ENCODE results near the gene BMP7.

Gene BMP7

DNA sequence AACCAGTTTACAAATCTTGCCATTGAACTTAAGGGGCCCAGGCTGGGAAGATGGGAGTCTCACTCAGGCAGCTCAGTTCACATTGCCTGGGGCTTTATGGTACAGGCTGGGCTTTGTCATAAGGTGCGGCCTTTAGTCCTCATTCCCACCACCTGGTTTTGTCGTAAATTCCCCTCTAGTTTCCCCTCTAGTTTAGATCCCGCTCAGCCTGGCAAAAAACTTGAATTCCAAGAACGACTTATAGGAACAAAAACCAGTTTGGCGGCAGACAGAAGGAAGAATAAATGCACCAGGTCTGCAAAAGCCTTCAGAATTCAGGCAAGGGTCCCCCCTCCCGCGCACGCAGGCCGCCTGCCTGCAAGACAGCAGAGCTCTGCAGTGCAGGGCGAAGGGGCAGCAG is 4.1 kb downstream of the BMP7 start:
- no peak overlapping the region for H3K4ac ChIP-seq (ENCODE audit: low read depth, low read length)
- H3K4me2 ChIP-seq (ENCODE audit: low read length) = no peak overlapping the region
- H3K9ac ChIP-seq (ENCODE audit: low read length) = no peak overlapping the region
- DNase-seq = no peak
- H2AK5ac ChIP-seq (ENCODE audit: low read length) = no peak overlapping the region
- peak overlapping the region; percentile 31 for H3K27ac ChIP-seq (ENCODE audit: low read depth, low read length)
- peaks cover 18% of the 10 kb centered on the region for H3K27me3 ChIP-seq (ENCODE audit: insufficient read depth, low read length)
- no peaks in the 10 kb centered on the region for H3K36me3 ChIP-seq (ENCODE audit: control insufficient read depth in 1 of 2, insufficient read depth in 2 of 2, low read length in 2 of 2)
- no peak overlapping the region for H2BK5ac ChIP-seq (ENCODE audit: low read depth, low read length, poor library complexity)
- no peak overlapping the region for H2BK12ac ChIP-seq (ENCODE audit: low read length)
- H3K9me3 ChIP-seq (ENCODE audit: insufficient read depth, low read depth, low read length) = peaks cover 3% of the 10 kb centered on the region
- H2AFZ ChIP-seq (ENCODE audit: insufficient read depth, low read length, poor library complexity) = no peak overlapping the region
- H3K14ac ChIP-seq (ENCODE audit: low read length) = no peak overlapping the region
- no peak overlapping the region for H4K8ac ChIP-seq (ENCODE audit: low read depth, low read length)
- H4K12ac ChIP-seq (ENCODE audit: low read depth, low read length) = no peak overlapping the region
- no peak overlapping the region for H4K91ac ChIP-seq (ENCODE audit: low read depth, low read length)
- no peak overlapping the region for H3K4me3 ChIP-seq (ENCODE audit: low read depth, low read length)
- no peak overlapping the region for H2BK120ac ChIP-seq (ENCODE audit: insufficient read depth, low read length, poor library complexity)
- peaks cover 5% of the 10 kb centered on the region for H3K79me1 ChIP-seq (ENCODE audit: low read length)
- H3K79me2 ChIP-seq (ENCODE audit: control insufficient read depth, insufficient read depth, low read length, poor library complexity) = peaks cover 4% of the 10 kb centered on the region
- peaks cover 23 to 38% of the 10 kb centered on the region in 2 experiments for H3K4me1 ChIP-seq (ENCODE audit: control insufficient read depth in 1 of 2, insufficient read depth in 2 of 2, low read length in 2 of 2)
- no peak overlapping the region for H3K18ac ChIP-seq (ENCODE audit: low read length)
- H3K23ac ChIP-seq (ENCODE audit: low read length) = no peak overlapping the region
- WGBS (ENCODE audit: extremely low coverage, insufficient coverage, insufficient read length) = no CpG with 5 or more reads among the region's 10 CpGs

DNA sequence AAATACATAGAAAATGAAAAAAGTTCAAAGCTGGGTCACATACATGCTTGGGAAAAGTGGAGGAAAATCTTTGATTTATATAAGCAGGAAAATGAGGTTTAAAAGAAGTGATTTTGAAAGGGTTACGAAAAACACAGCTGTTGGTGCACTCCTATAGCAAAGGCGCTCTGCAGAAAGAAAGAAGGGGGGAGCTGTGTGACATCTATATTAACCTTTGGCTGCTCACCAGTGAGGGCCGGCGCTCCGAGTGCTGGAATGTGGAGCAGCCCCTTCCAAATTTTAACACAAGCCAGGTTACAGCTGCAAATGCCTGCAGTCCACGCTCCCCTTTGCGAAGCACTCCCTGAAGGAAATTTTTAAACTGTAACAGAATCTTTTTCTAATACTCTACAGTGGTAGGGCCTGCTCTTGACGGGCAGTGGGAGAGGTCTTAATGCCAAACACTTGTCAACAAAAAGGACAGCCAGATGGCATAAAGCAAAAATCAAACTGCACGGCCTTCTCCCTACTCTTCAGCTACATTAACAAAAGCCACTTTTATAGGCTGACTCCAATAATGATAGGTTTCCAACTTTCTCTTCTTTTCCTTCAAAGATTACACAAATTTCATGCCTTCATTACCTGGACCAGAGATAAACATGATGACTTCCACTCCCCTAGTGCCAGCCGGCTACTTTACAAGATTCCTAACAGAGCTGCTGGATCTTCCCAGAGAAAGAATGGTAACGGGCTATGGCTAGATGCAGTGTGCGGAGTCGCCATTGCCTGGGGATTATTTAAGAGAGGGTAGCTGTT is 4.8 kb downstream of the BMP7 start:
- no peak overlapping the region for H2BK5ac ChIP-seq (ENCODE audit: low read depth, low read length, poor library complexity)

GRCh38 chr20:57260934-57261333 is 5.5 kb downstream of the BMP7 start:
- no peak overlapping the region for H2AK5ac ChIP-seq (ENCODE audit: low read length)
- peaks cover 5% of the 10 kb centered on the region for H3K79me1 ChIP-seq (ENCODE audit: low read length)
- no peak overlapping the region for H3K23ac ChIP-seq (ENCODE audit: low read length)
- no peak overlapping the region for H4K8ac ChIP-seq (ENCODE audit: low read depth, low read length)
- H4K91ac ChIP-seq (ENCODE audit: low read depth, low read length) = no peak overlapping the region
- no peak overlapping the region for H2AFZ ChIP-seq (ENCODE audit: insufficient read depth, low read length, poor library complexity)
- H3K27me3 ChIP-seq (ENCODE audit: insufficient read depth, low read length) = peaks cover 7% of the 10 kb centered on the region
- H3K18ac ChIP-seq (ENCODE audit: low read length) = no peak overlapping the region
- DNase-seq = no peak
- no peak overlapping the region for H3K27ac ChIP-seq (ENCODE audit: low read depth, low read length)
- WGBS (ENCODE audit: extremely low coverage, insufficient coverage, insufficient read length) = no CpG with 5 or more reads among the region's 14 CpGs
- peaks cover 17 to 33% of the 10 kb centered on the region in 2 experiments for H3K4me1 ChIP-seq (ENCODE audit: control insufficient read depth in 1 of 2, insufficient read depth in 2 of 2, low read length in 2 of 2)
- no peak overlapping the region for H3K14ac ChIP-seq (ENCODE audit: low read length)
- H4K12ac ChIP-seq (ENCODE audit: low read depth, low read length) = no peak overlapping the region
- H3K36me3 ChIP-seq (ENCODE audit: control insufficient read depth in 1 of 2, insufficient read depth in 2 of 2, low read length in 2 of 2) = no peaks in the 10 kb centered on the region
- H3K4me3 ChIP-seq (ENCODE audit: low read depth, low read length) = no peak overlapping the region
- no peak overlapping the region for H3K9ac ChIP-seq (ENCODE audit: low read length)
- no peak overlapping the region for H2BK12ac ChIP-seq (ENCODE audit: low read length)
- H3K4me2 ChIP-seq (ENCODE audit: low read length) = peak overlapping the region; percentile 2
- H2BK5ac ChIP-seq (ENCODE audit: low read depth, low read length, poor library complexity) = no peak overlapping the region
- H3K4ac ChIP-seq (ENCODE audit: low read depth, low read length) = no peak overlapping the region
- H2BK120ac ChIP-seq (ENCODE audit: insufficient read depth, low read length, poor library complexity) = no peak overlapping the region
- peaks cover 4% of the 10 kb centered on the region for H3K79me2 ChIP-seq (ENCODE audit: control insufficient read depth, insufficient read depth, low read length, poor library complexity)
- H3K9me3 ChIP-seq (ENCODE audit: insufficient read depth, low read depth, low read length) = peaks cover 3% of the 10 kb centered on the region

More for the DNA sequence above, 4.8 kb downstream of the BMP7 start:
- no peak overlapping the region for H4K12ac ChIP-seq (ENCODE audit: low read depth, low read length)
- no peak overlapping the region for H3K4me3 ChIP-seq (ENCODE audit: low read depth, low read length)
- H2AFZ ChIP-seq (ENCODE audit: insufficient read depth, low read length, poor library complexity) = no peak overlapping the region
- H2BK120ac ChIP-seq (ENCODE audit: insufficient read depth, low read length, poor library complexity) = no peak overlapping the region
- H3K79me2 ChIP-seq (ENCODE audit: control insufficient read depth, insufficient read depth, low read length, poor library complexity) = peaks cover 4% of the 10 kb centered on the region
- H2BK12ac ChIP-seq (ENCODE audit: low read length) = no peak overlapping the region
- H3K36me3 ChIP-seq (ENCODE audit: control insufficient read depth in 1 of 2, insufficient read depth in 2 of 2, low read length in 2 of 2) = no peaks in the 10 kb centered on the region
- no peak overlapping the region for H3K4me2 ChIP-seq (ENCODE audit: low read length)
- no peak overlapping the region for H3K23ac ChIP-seq (ENCODE audit: low read length)
- no peak overlapping the region for H2AK5ac ChIP-seq (ENCODE audit: low read length)
- no peak for DNase-seq
- no peak overlapping the region for H3K14ac ChIP-seq (ENCODE audit: low read length)
- WGBS (ENCODE audit: extremely low coverage, insufficient coverage, insufficient read length) = no CpG with 5 or more reads among the region's 13 CpGs
- H3K4me1 ChIP-seq (ENCODE audit: control insufficient read depth in 1 of 2, insufficient read depth in 2 of 2, low read length in 2 of 2) = peaks cover 18 to 35% of the 10 kb centered on the region in 2 experiments
- no peak overlapping the region for H4K91ac ChIP-seq (ENCODE audit: low read depth, low read length)
- peaks cover 5% of the 10 kb centered on the region for H3K79me1 ChIP-seq (ENCODE audit: low read length)
- no peak overlapping the region for H4K8ac ChIP-seq (ENCODE audit: low read depth, low read length)
- no peak overlapping the region for H3K18ac ChIP-seq (ENCODE audit: low read length)
- peaks cover 11% of the 10 kb centered on the region for H3K27me3 ChIP-seq (ENCODE audit: insufficient read depth, low read length)
- H3K9ac ChIP-seq (ENCODE audit: low read length) = no peak overlapping the region
- peaks cover 3% of the 10 kb centered on the region for H3K9me3 ChIP-seq (ENCODE audit: insufficient read depth, low read depth, low read length)
- no peak overlapping the region for H3K4ac ChIP-seq (ENCODE audit: low read depth, low read length)
- peak overlapping the region; percentile 31 for H3K27ac ChIP-seq (ENCODE audit: low read depth, low read length)

DNA sequence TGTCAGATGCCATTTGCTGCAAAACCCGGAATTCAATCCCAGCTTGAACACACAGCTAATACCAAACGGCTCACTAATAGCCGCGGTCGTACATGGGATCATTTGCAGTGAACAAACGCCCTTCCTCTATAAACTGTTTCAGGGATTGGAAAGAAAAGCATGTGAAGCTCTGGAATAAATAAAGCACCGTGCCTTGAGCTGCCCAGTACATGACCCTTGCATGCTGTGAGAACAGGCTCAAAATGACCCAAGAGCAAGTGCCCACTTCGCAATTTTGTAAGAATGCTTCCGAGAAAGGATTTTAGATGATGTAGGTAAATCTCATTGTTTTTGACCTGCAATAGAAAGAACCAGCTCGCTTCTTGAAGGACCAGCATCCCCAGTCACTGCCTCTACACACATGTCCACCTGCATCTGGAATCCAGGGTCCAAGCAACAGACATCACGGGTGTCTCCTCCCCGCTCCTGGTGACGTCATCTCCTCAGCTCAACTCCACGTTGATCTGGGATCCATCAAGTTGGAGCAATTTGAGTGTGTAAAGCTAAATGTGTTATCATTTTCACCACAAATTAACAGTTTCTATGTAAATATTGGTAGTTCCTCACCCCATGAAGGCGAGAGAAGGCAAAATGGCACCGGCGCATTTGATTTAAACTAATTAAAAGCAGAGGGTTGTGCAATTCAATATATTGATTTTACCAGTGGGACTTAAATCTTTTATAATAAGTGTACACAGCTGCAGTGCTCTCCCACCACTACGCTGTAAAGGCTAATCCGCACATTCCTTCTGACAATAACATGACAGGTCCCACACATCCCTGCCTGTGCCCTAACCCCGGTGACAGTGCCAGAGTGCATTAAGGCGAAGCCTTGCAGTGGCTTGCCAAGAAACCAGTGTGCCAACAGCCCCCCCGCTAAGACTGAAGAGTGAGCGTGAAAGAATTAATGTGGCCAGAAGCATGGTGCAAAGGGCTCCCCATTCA is 6.2 kb downstream of the BMP7 start:
- H4K12ac ChIP-seq (ENCODE audit: low read depth, low read length) = no peak overlapping the region
- no peak overlapping the region for H2BK5ac ChIP-seq (ENCODE audit: low read depth, low read length, poor library complexity)
- H3K4ac ChIP-seq (ENCODE audit: low read depth, low read length) = no peak overlapping the region
- peaks cover 5% of the 10 kb centered on the region for H3K79me1 ChIP-seq (ENCODE audit: low read length)
- no peak for DNase-seq
- H3K9ac ChIP-seq (ENCODE audit: low read length) = no peak overlapping the region
- no peaks in the 10 kb centered on the region for H3K36me3 ChIP-seq (ENCODE audit: control insufficient read depth in 1 of 2, insufficient read depth in 2 of 2, low read length in 2 of 2)
- H2BK120ac ChIP-seq (ENCODE audit: insufficient read depth, low read length, poor library complexity) = no peak overlapping the region
- no peak overlapping the region for H3K18ac ChIP-seq (ENCODE audit: low read length)
- H3K4me1 ChIP-seq (ENCODE audit: control insufficient read depth in 1 of 2, insufficient read depth in 2 of 2, low read length in 2 of 2) = peaks cover 17 to 26% of the 10 kb centered on the region in 2 experiments
- H4K91ac ChIP-seq (ENCODE audit: low read depth, low read length) = no peak overlapping the region
- WGBS (ENCODE audit: extremely low coverage, insufficient coverage, insufficient read length) = no CpG with 5 or more reads among the region's 23 CpGs
- H2AFZ ChIP-seq (ENCODE audit: insufficient read depth, low read length, poor library complexity) = no peak overlapping the region
- H3K4me2 ChIP-seq (ENCODE audit: low read length) = no peak overlapping the region
- H2BK12ac ChIP-seq (ENCODE audit: low read length) = no peak overlapping the region
- no peak overlapping the region for H3K23ac ChIP-seq (ENCODE audit: low read length)
- H3K9me3 ChIP-seq (ENCODE audit: insufficient read depth, low read depth, low read length) = peaks cover 2% of the 10 kb centered on the region
- H3K27ac ChIP-seq (ENCODE audit: low read depth, low read length) = no peak overlapping the region
- no peak overlapping the region for H2AK5ac ChIP-seq (ENCODE audit: low read length)
- peaks cover 2% of the 10 kb centered on the region for H3K79me2 ChIP-seq (ENCODE audit: control insufficient read depth, insufficient read depth, low read length, poor library complexity)
- H3K4me3 ChIP-seq (ENCODE audit: low read depth, low read length) = no peak overlapping the region
- peaks cover 3% of the 10 kb centered on the region for H3K27me3 ChIP-seq (ENCODE audit: insufficient read depth, low read length)
- no peak overlapping the region for H3K14ac ChIP-seq (ENCODE audit: low read length)
- H4K8ac ChIP-seq (ENCODE audit: low read depth, low read length) = no peak overlapping the region
